Activated CD8-positive, alpha-beta memory T cell treated with anti-CD3 and anti-CD28 coated beads, Interleukin-2, amount 10 ng/mL, durations not matched to agents 7 days and 5 days (primary cell): ENCODE data around the gene HOMER2. TPM values are rescaled to one million over a fixed set of nuclear protein-coding genes. Genes with fewer than 3 reads are reported as not detected.
A peak's percentile ranks its signal among the peaks of the same experiment; 100 is the strongest.
"Not testable (repeated sequence)": the region's sequence is repeated elsewhere in the genome, so short reads cannot be mapped to it uniquely, and the experiment has no call there.

ENCODE experiments used
- ATAC-seq: fragments of 150-1000 bp; cut with Tn5 transposase; one replicate; pipeline ENCODE4 v1.10.0; 2021; ENCODE audit warnings: moderate library complexity
- CTCF ChIA-PET: fragments of 350-600 bp; sonication (Branson Sonifier 250); formaldehyde crosslinking; loops from one replicate; lab custom pipeline; 2021; ENCODE audit warnings: antibody characterized with exemption; lab: Charles Lee
- DNase-seq: peaks from one replicate; pipeline ENCODE4 v3.0.0-alpha.2; 2020
- H3K27ac Mint-ChIP-seq: one replicate; pipeline ENCODE4 v1.8.0; 2021; ENCODE audit warnings: mild to moderate bottlenecking, mixed read lengths
- H3K27me3 Mint-ChIP-seq: one replicate; pipeline ENCODE4 v1.8.0; 2021; ENCODE audit warnings: mixed read lengths
- H3K36me3 Mint-ChIP-seq: one replicate; pipeline ENCODE4 v1.8.0; 2021; ENCODE audit warnings: mild to moderate bottlenecking, mixed read lengths
- H3K4me1 Mint-ChIP-seq: one replicate; pipeline ENCODE4 v1.8.0; 2021; ENCODE audit warnings: mixed read lengths
- H3K4me3 Mint-ChIP-seq: one replicate; pipeline ENCODE4 v1.8.0; 2021; ENCODE audit warnings: mild to moderate bottlenecking, moderate library complexity, mixed read lengths
- H3K9me3 Mint-ChIP-seq: one replicate; pipeline ENCODE4 v1.8.0; 2022; ENCODE audit warnings: low read depth, mixed read lengths
- total RNA-seq, 2 experiments: library from RNA; stranded (reverse); gene quantifications; one replicate each; pipeline ENCODE4 v1.2.3, GENCODE V29; 2021

HOMER2 gene
- total RNA-seq, 2 experiments from 2014 or later = 8.2 to 14.4 TPM

- Mint-ChIP-seq H3K36me3 (peaks cover 65% of the 10 kb centered on the region), H3K27me3 (no peaks in the 10 kb centered on the region), H3K27ac (no peak overlapping the region), H3K4me3 (no peak overlapping the region), H3K4me1 (peaks cover 30% of the 10 kb centered on the region), H3K9me3 (no peaks in the 10 kb centered on the region)
- DNase-seq (no peak), ATAC-seq (no peak)
- CTCF ChIA-PET = no interaction called here
These were observed 117.1 kb downstream of the HOMER2 start for GRCh38 chr15:82835391-82835917.

DNA sequence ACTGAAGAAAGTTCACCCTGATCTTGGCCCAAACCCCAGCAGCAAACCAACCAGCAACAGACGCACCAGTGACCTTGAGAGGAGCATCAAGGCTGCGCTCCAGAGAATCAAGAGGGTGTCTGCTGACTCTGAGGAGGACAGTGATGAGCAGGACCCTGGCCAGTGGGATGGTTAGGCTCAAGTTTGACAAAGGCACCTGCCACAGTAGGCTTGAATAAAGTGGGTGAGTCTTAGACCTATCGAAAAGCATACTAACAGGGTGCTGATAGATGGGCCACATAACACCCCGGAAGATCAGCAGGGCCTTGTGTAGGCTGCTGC is 119.2 kb downstream of the HOMER2 start:
- no peak overlapping the region for H3K4me3 Mint-ChIP-seq
- H3K9me3 Mint-ChIP-seq = no peaks in the 10 kb centered on the region
- no peaks in the 10 kb centered on the region for H3K27me3 Mint-ChIP-seq
- peak overlapping the region; percentile 86 for H3K27ac Mint-ChIP-seq
- CTCF ChIA-PET = interaction anchor here (0.7 to 2.2 kb wide), 9 partner anchors 9 to 177 kb away, joined by 3 to 9 read pairs (median 3); partner anchors contain the start of gene RAMAC
- DNase-seq (no peak), ATAC-seq (no peak)
- H3K36me3 Mint-ChIP-seq = peaks cover 79% of the 10 kb centered on the region
- H3K4me1 Mint-ChIP-seq = peaks cover 39% of the 10 kb centered on the region

- Mint-ChIP-seq H3K4me1 (peaks cover 44% of the 10 kb centered on the region), H3K4me3 (peak overlapping the region; percentile 13), H3K36me3 (peaks cover 79% of the 10 kb centered on the region), H3K27me3 (no peaks in the 10 kb centered on the region), H3K27ac (peak overlapping the region; percentile 86), H3K9me3 (no peaks in the 10 kb centered on the region)
- DNase-seq (peak; percentile 71), ATAC-seq (peak; percentile 86)
- CTCF ChIA-PET = interaction anchor here (0.9 to 2.2 kb wide), 8 partner anchors 9 to 178 kb away, joined by 3 to 9 read pairs (median 4); partner anchors contain the start of gene RAMAC
These were observed 119.7 kb downstream of the HOMER2 start for GRCh38 chr15:82832601-82833361.

GRCh38 chr15:82831894-82832600 is 120.5 kb downstream of the HOMER2 start:
- CTCF ChIA-PET = interaction anchor here (0.9 to 2.2 kb wide), 10 partner anchors 10 to 179 kb away, joined by 3 to 9 read pairs (median 4); partner anchors contain the start of gene RAMAC
- Mint-ChIP-seq H3K36me3 (peaks cover 78% of the 10 kb centered on the region), H3K4me1 (peaks cover 45% of the 10 kb centered on the region), H3K27me3 (no peaks in the 10 kb centered on the region), H3K27ac (peak overlapping the region; percentile 86), H3K4me3 (peak overlapping the region; percentile 13), H3K9me3 (no peaks in the 10 kb centered on the region)
- no peak for ATAC-seq
- no peak for DNase-seq

DNA sequence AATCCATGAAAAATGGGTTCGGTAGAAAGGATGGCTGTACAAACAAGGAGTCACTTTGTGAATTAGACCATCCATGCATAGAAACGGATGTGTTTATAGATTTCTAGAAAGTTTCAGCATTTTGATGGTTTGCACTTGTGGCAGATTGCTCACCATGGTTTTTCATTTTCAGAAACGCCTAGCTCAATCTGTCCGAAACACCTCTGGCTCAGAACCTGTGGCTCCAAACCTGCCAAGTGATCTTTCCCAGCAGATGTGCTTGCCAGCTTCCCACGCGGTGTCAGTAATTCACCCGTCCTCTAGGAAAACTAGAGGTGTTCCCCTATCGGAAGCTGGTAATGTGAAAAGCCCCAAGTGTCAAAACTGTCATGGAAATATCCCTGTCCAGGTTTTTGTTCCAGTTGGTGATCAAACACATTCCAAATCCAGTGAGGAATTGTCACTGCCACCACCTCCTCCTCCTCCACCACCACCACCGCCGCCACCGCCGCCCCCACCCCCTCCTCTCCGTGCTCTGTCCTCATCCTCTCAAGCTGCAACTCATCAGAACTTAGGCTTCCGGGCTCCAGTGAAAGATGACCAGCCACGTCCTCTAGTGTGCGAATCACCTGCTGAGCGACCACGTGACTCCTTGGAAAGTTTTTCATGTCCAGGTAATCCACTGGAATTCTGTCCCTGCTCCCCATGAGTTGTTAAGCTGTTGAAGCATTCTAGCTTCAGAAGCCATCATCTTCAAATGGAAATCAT is 121.9 kb downstream of the HOMER2 start:
- Mint-ChIP-seq H3K36me3 (peaks cover 75% of the 10 kb centered on the region), H3K4me3 (no peak overlapping the region), H3K9me3 (no peaks in the 10 kb centered on the region), H3K4me1 (peaks cover 45% of the 10 kb centered on the region), H3K27me3 (no peaks in the 10 kb centered on the region), H3K27ac (no peak overlapping the region)
- CTCF ChIA-PET = interaction anchor here (0.6 to 1.9 kb wide), 3 partner anchors 13 to 32 kb away, joined by 3 to 7 read pairs (median 4); no protein-coding TSS in a partner anchor
- DNase-seq (no peak), ATAC-seq (no peak)

DNA sequence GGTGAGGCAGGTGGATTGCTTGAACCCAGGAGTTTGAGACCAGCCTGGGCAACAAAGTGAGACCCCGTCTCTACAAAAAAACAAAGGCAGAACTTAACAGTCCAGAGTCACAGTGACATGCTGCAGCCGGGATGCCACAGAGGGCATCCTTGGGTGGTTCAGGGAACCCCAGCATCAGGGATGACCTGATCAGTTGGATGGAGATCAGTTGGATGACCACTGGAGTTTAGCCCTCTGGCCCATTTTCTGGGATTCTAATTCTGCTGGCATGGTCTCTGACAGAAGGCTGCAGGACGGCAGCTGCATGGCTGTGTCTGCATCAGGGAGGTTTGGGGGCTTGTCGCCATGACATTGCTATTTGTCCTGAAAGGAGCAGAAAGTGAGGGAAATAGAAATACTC is 123.3 kb downstream of the HOMER2 start:
- no peak for ATAC-seq
- no peak overlapping the region for H3K4me3 Mint-ChIP-seq
- CTCF ChIA-PET = interaction anchor here (0.9 kb wide), 1 partner anchor 16 kb away, joined by 4 read pairs; no protein-coding TSS in a partner anchor
- no peaks in the 10 kb centered on the region for H3K27me3 Mint-ChIP-seq
- peaks cover 71% of the 10 kb centered on the region for H3K36me3 Mint-ChIP-seq
- no peak overlapping the region for H3K27ac Mint-ChIP-seq
- H3K4me1 Mint-ChIP-seq = peaks cover 45% of the 10 kb centered on the region
- H3K9me3 Mint-ChIP-seq = no peaks in the 10 kb centered on the region
- DNase-seq = no peak

DNA sequence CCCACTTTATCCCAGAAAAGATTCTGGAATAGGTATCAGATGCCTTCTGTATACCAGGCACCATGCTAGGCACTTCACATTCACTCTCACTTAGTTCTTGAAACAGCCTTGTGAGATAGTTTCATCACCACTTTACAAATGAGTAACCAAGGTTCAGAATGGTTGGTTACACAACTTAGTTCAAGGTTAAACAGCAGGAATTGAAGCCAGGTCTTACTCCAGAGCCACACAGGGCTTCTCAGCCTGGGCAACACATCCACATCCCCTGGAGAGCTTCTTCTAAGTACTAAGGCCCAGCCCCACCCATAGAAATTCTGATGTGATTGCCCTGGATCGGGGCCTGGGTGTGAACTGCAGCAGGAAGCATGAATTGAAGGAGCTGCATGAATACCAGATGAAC is 124.4 kb downstream of the HOMER2 start:
- ATAC-seq (no peak), DNase-seq (no peak)
- Mint-ChIP-seq H3K27ac (peak overlapping the region; percentile 24), H3K27me3 (no peaks in the 10 kb centered on the region), H3K4me1 (peaks cover 41% of the 10 kb centered on the region), H3K9me3 (no peaks in the 10 kb centered on the region), H3K36me3 (peaks cover 64% of the 10 kb centered on the region), H3K4me3 (no peak overlapping the region)
- CTCF ChIA-PET = no interaction called here

DNA sequence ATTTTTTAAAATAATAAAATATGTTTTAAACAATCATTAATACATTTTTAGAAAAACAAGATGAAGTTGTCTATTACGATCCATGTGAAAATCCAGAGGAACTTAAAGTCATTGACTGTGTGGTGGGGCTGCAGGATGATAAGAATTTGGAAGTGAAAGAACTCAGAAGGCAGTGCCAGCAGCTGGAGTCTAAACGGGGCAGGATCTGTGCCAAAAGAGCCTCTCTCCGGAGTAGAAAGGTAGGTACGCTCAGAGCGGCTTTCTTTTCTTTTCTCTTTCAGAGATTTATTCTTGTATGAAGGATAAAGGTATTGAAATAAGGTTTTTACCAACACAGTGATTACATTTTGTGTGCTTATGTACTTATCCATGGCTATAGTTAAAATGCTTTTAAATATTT is 129.5 kb downstream of the HOMER2 start:
- ATAC-seq (no peak), DNase-seq (no peak)
- Mint-ChIP-seq H3K9me3 (no peaks in the 10 kb centered on the region), H3K4me1 (peaks cover 3% of the 10 kb centered on the region), H3K4me3 (no peak overlapping the region), H3K27me3 (no peaks in the 10 kb centered on the region), H3K27ac (no peak overlapping the region), H3K36me3 (peaks cover 55% of the 10 kb centered on the region)
- CTCF ChIA-PET = no interaction called here

- ATAC-seq, CTCF ChIA-PET, H3K4me1 Mint-ChIP-seq, H3K4me3 Mint-ChIP-seq, DNase-seq, H3K9me3 Mint-ChIP-seq, H3K27ac Mint-ChIP-seq, H3K27me3 Mint-ChIP-seq: not testable (repeated sequence)
- H3K36me3 Mint-ChIP-seq = peaks cover 54% of the 10 kb centered on the region
These were observed 130.7 kb downstream of the HOMER2 start for GRCh38 chr15:82821851-82822250.

- H3K4me1 Mint-ChIP-seq, DNase-seq, H3K27ac Mint-ChIP-seq, ATAC-seq, H3K27me3 Mint-ChIP-seq, CTCF ChIA-PET, H3K4me3 Mint-ChIP-seq, H3K9me3 Mint-ChIP-seq: not testable (repeated sequence)
- peaks cover 54% of the 10 kb centered on the region for H3K36me3 Mint-ChIP-seq
These were observed 131.1 kb downstream of the HOMER2 start for GRCh38 chr15:82821396-82821795.

- no peaks in the 10 kb centered on the region for H3K9me3 Mint-ChIP-seq
- no peak overlapping the region for H3K27ac Mint-ChIP-seq
- CTCF ChIA-PET = no interaction called here
- no peaks in the 10 kb centered on the region for H3K4me1 Mint-ChIP-seq
- ATAC-seq (no peak), DNase-seq (no peak)
- no peaks in the 10 kb centered on the region for H3K27me3 Mint-ChIP-seq
- H3K36me3 Mint-ChIP-seq = peaks cover 55% of the 10 kb centered on the region
- no peak overlapping the region for H3K4me3 Mint-ChIP-seq
These were observed 132.4 kb downstream of the HOMER2 start for GRCh38 chr15:82820128-82820527.

GRCh38 chr15:82812994-82813393 is 139.5 kb downstream of the HOMER2 start:
- peaks cover 47% of the 10 kb centered on the region for H3K36me3 Mint-ChIP-seq
- CTCF ChIA-PET = interaction anchor here (0.6 to 1.5 kb wide), 4 partner anchors 17 to 254 kb away, joined by 3 to 4 read pairs (median 4); partner anchors contain the start of gene BTBD1
- no peak for DNase-seq
- H3K9me3 Mint-ChIP-seq = no peaks in the 10 kb centered on the region
- no peak for ATAC-seq
- no peak overlapping the region for H3K4me3 Mint-ChIP-seq
- H3K4me1 Mint-ChIP-seq = peaks cover 22% of the 10 kb centered on the region
- H3K27me3 Mint-ChIP-seq = no peaks in the 10 kb centered on the region
- no peak overlapping the region for H3K27ac Mint-ChIP-seq
